GM12878 (cell line): Measurements from ENCODE around the gene TH. TPM values are rescaled to one million over a fixed set of nuclear protein-coding genes. Genes with fewer than 3 reads are reported as not detected.

Source experiments
- ESRRA ChIP-seq: IDR thresholded peaks from 2 replicates; pipeline ENCODE4 v1.6.1; 2012; ENCODE audit warnings: mild to moderate bottlenecking, low read length, improper control_type of control experiment
- GATAD2B ChIP-seq: fragments of 450-650 bp; conservative IDR thresholded peaks from 2 replicates; pipeline ENCODE4 v1.6.1; 2017; ENCODE audit warnings: low read depth, mild to moderate bottlenecking, moderate library complexity
- LARP7 ChIP-seq: fragments of 450-650 bp; IDR thresholded peaks from 2 replicates; pipeline ENCODE4 v1.6.1; 2017; ENCODE audit warnings: mild to moderate bottlenecking
- RB1 ChIP-seq: fragments of 450-650 bp; formaldehyde crosslinking; IDR thresholded peaks from 2 replicates; pipeline ENCODE4 v1.6.1; 2017; ENCODE audit warnings: mild to moderate bottlenecking, borderline replicate concordance
- ZNF274 ChIP-seq: IDR thresholded peaks from one replicate; pipeline ENCODE4 v1.8.0; 2011; ENCODE audit not compliant: insufficient read length, insufficient read depth
- polyA plus RNA-seq, 11 experiments: library from polyadenylated mRNA; depleted of rRNA in 4 of 11; unstranded in 6 of 11; stranded (reverse) in 5 of 11; fragments of >200 nt; fragmentation: Nextera tagmentation in 4 of 11; fragmentation: Illumina TruSeq in 1 of 11; extraction: Ambion mirVana in 4 of 11; extraction: Trizol in 1 of 11; gene quantifications; 1 replicate in 1 of 11; 2 replicates in 10 of 11; pipeline versions ENCODE4 v1.2.1 to v1.2.3, GENCODE V29; 2011 to 2016; ENCODE audit warnings: inconsistent platforms in 2 of 11, missing spikeins in 2 of 11, low read depth in 1 of 11
- total RNA-seq, 4 experiments: library from RNA; depleted of rRNA in 3 of 4; stranded (reverse); fragments of >200 nt in 3 of 4; fragmentation: Illumina TruSeq in 1 of 4; extraction: Trizol in 1 of 4; gene quantifications; 2 replicates each; pipeline versions ENCODE4 v1.2.1 to v1.2.3, GENCODE V29; 2013 to 2021
- TF ChIP-seq, protein P1 (sequence below): IDR thresholded peaks from 2 replicates; pipeline ENCODE4 v1.6.1; 2011; ENCODE audit warnings: borderline replicate concordance, low read depth, mild to moderate bottlenecking, moderate library complexity, low read length; ENCODE audit not compliant: insufficient read depth, poor library complexity, severe bottlenecking
- TF ChIP-seq, protein P2 (sequence below): fragments of 450-650 bp; IDR thresholded peaks from 2 replicates; pipeline ENCODE4 v1.6.1; 2017; ENCODE audit warnings: mild to moderate bottlenecking, moderate library complexity
- TF ChIP-seq, protein P3 (sequence below): fragments of 450-650 bp; IDR thresholded peaks from 2 replicates; pipeline ENCODE4 v1.6.1; 2017; ENCODE audit warnings: low read depth, mild to moderate bottlenecking, moderate library complexity

Gene TH
- total and polyA plus RNA-seq, 10 of the 15 experiments (the other 5 are each of a cell fraction or from before 2014, with no cell fraction given): not detected

DNA sequence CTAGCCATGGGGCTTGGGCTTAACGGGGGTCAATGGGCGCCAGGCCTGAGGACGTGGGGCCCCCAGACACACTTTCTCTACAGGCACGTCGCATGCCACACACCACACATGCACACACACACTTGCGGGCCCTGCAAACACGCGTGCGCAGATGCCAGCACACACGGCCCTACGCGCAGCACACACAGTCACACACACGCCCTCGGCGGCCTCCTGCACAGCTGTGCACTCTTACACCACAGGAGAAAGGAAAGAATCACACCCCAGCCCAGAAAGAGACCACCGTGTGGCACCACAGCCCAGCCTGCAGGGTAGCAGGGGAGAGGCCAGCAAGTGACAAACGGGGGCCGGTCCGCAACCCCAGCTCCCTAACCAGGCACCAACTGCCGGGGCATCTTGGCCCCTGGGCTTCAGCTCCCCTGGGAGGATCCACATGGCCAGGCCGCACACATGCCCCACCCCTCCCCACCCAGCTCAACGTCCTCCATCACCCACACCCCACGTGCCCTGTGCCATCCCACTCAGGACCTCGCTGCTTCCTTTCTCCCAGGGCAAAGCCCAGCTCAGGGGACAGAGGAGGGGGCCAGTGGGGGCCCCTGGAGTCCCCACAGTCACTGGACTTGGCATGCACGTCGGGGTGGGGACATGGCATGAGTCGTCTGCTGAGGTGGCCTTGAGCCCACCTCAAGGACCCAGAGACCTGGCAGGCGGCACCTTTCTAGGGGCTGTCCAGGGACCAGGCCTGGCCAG, 26.3 kb upstream of the TH start (continued):
- TF ChIP-seq, protein P1, sequence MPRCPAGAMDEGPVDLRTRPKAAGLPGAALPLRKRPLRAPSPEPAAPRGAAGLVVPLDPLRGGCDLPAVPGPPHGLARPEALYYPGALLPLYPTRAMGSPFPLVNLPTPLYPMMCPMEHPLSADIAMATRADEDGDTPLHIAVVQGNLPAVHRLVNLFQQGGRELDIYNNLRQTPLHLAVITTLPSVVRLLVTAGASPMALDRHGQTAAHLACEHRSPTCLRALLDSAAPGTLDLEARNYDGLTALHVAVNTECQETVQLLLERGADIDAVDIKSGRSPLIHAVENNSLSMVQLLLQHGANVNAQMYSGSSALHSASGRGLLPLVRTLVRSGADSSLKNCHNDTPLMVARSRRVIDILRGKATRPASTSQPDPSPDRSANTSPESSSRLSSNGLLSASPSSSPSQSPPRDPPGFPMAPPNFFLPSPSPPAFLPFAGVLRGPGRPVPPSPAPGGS: no peak
- TF ChIP-seq GATAD2B: no peak
- no peak for TF ChIP-seq LARP7
- TF ChIP-seq RB1: no peak
- no peak for TF ChIP-seq ZNF274
- TF ChIP-seq, protein P2, sequence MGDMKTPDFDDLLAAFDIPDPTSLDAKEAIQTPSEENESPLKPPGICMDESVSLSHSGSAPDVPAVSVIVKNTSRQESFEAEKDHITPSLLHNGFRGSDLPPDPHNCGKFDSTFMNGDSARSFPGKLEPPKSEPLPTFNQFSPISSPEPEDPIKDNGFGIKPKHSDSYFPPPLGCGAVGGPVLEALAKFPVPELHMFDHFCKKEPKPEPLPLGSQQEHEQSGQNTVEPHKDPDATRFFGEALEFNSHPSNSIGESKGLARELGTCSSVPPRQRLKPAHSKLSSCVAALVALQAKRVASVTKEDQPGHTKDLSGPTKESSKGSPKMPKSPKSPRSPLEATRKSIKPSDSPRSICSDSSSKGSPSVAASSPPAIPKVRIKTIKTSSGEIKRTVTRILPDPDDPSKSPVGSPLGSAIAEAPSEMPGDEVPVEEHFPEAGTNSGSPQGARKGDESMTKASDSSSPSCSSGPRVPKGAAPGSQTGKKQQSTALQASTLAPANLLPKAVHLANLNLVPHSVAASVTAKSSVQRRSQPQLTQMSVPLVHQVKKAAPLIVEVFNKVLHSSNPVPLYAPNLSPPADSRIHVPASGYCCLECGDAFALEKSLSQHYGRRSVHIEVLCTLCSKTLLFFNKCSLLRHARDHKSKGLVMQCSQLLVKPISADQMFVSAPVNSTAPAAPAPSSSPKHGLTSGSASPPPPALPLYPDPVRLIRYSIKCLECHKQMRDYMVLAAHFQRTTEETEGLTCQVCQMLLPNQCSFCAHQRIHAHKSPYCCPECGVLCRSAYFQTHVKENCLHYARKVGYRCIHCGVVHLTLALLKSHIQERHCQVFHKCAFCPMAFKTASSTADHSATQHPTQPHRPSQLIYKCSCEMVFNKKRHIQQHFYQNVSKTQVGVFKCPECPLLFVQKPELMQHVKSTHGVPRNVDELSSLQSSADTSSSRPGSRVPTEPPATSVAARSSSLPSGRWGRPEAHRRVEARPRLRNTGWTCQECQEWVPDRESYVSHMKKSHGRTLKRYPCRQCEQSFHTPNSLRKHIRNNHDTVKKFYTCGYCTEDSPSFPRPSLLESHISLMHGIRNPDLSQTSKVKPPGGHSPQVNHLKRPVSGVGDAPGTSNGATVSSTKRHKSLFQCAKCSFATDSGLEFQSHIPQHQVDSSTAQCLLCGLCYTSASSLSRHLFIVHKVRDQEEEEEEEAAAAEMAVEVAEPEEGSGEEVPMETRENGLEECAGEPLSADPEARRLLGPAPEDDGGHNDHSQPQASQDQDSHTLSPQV: no peak
- TF ChIP-seq, protein P3, sequence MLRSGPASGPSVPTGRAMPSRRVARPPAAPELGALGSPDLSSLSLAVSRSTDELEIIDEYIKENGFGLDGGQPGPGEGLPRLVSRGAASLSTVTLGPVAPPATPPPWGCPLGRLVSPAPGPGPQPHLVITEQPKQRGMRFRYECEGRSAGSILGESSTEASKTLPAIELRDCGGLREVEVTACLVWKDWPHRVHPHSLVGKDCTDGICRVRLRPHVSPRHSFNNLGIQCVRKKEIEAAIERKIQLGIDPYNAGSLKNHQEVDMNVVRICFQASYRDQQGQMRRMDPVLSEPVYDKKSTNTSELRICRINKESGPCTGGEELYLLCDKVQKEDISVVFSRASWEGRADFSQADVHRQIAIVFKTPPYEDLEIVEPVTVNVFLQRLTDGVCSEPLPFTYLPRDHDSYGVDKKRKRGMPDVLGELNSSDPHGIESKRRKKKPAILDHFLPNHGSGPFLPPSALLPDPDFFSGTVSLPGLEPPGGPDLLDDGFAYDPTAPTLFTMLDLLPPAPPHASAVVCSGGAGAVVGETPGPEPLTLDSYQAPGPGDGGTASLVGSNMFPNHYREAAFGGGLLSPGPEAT: no peak
- no peak for TF ChIP-seq ESRRA
